ENCODE data around the gene ASMT.

DNA sequence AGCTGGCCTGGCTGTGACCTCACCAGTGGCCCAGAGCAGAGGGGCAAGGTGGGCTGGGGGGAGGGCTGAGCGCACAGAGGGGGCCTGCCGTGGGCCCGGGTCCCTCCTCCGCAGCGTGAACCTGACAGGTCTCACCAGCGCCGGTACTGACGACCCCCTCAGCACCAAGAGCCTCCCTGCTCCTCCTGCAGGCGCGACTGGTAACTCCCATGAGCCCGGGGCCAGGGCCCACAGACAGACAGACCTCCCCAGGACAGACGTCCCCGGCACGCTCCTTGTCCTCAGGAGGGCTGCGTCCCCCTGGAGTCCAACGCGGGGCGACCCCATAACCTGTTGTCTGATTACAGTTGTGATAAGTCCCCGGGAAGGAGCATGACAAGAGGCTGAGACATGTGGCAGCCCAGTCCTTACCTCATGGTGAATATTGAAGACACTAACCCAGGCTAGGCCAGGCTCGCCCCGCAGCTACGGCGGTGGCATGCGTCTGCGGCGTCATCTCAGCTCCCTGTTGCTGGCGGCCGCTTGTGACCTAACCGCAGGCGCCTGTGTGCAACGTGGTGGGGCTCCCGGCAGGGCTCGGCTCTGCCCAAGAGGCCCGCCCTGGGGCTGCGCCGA lies 15.0 kb upstream of the ASMT start:
- TF ChIP-seq, protein P1, sequence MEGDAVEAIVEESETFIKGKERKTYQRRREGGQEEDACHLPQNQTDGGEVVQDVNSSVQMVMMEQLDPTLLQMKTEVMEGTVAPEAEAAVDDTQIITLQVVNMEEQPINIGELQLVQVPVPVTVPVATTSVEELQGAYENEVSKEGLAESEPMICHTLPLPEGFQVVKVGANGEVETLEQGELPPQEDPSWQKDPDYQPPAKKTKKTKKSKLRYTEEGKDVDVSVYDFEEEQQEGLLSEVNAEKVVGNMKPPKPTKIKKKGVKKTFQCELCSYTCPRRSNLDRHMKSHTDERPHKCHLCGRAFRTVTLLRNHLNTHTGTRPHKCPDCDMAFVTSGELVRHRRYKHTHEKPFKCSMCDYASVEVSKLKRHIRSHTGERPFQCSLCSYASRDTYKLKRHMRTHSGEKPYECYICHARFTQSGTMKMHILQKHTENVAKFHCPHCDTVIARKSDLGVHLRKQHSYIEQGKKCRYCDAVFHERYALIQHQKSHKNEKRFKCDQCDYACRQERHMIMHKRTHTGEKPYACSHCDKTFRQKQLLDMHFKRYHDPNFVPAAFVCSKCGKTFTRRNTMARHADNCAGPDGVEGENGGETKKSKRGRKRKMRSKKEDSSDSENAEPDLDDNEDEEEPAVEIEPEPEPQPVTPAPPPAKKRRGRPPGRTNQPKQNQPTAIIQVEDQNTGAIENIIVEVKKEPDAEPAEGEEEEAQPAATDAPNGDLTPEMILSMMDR (IDR thresholded peaks at IDR 0.05; ENCODE audit: insufficient read depth, low read depth, low read length), result no peak
- no peak for TF ChIP-seq EZH2 (IDR thresholded peaks at IDR 0.05; ENCODE audit: insufficient read depth, low read length)

Data from astrocyte (in vitro differentiated cells and primary cell).